Fibroblast of skin of right biceps (primary cell): Measurements from ENCODE around the gene NADK.
A peak's percentile ranks its signal among the peaks of the same experiment; 100 is the strongest.

Experiments used
- DNase-seq: peaks from one replicate; pipeline ENCODE4 v3.0.0-alpha.2; 2013

The NADK gene

GRCh38 chr1:1777950-1778662 lies at the start of gene NADK:
TSS of gene NADK (minus strand) at chr1:1778470. CDS start at chr1:1765406, 13,064 bp downstream.
- peak; percentile 58 for DNase-seq

GRCh38 chr1:1827089-1827848 lies 49.0 kb upstream of the NADK start:
- peak; percentile 25 for DNase-seq

- no peak for DNase-seq
These were observed 48.3 kb upstream of the NADK start for GRCh38 chr1:1826356-1827088.

GRCh38 chr1:1825217-1825616 lies 46.9 kb upstream of the NADK start:
- no peak for DNase-seq

GRCh38 chr1:1819762-1820161 lies 41.5 kb upstream of the NADK start:
- DNase-seq: no peak

- DNase-seq: no peak
These were observed 39.0 kb upstream of the NADK start for GRCh38 chr1:1817221-1817620.

- no peak for DNase-seq
These were observed 37.5 kb upstream of the NADK start for GRCh38 chr1:1815606-1816281.

GRCh38 chr1:1809489-1809888 lies 31.2 kb upstream of the NADK start:
- no peak for DNase-seq

GRCh38 chr1:1808206-1808605 lies 29.9 kb upstream of the NADK start:
- no peak for DNase-seq

GRCh38 chr1:1806890-1807289 lies 28.6 kb upstream of the NADK start:
- peak; percentile 18 for DNase-seq

- no peak for DNase-seq
These were observed 26.0 kb upstream of the NADK start for GRCh38 chr1:1804301-1804700.

- DNase-seq: no peak
These were observed 24.6 kb upstream of the NADK start for GRCh38 chr1:1802871-1803270.

- DNase-seq: no peak
These were observed 21.4 kb upstream of the NADK start for GRCh38 chr1:1799716-1800115.

GRCh38 chr1:1797731-1798341 lies 19.6 kb upstream of the NADK start:
- DNase-seq: no peak

- DNase-seq: no peak
These were observed 18.2 kb upstream of the NADK start for GRCh38 chr1:1796466-1796865.

- no peak for DNase-seq
These were observed 16.7 kb upstream of the NADK start for GRCh38 chr1:1794999-1795398.

- DNase-seq: no peak
These were observed 15.4 kb upstream of the NADK start for GRCh38 chr1:1793481-1794244.

- no peak for DNase-seq
These were observed 10.6 kb upstream of the NADK start for GRCh38 chr1:1788646-1789431.

- no peak for DNase-seq
These were observed 9.9 kb upstream of the NADK start for GRCh38 chr1:1788136-1788535.

GRCh38 chr1:1786836-1787605 lies 8.8 kb upstream of the NADK start:
- no peak for DNase-seq
